ENCODE data around the gene PUM2.

PUM2 gene

GRCh38 chr2:20200697-20201555, 149.7 kb downstream of the PUM2 start:
- ATAC-seq (replicated peaks; ENCODE audit: extremely low read depth, poor library complexity, severe bottlenecking) = no peak
- no peak overlapping the region for H3K27ac Mint-ChIP-seq (ENCODE audit: low read depth)
- DNase-seq (ENCODE audit: low spot score in 2 of 2) = no peak
- no peaks in the 10 kb centered on the region for H3K9me3 Mint-ChIP-seq
- H3K4me3 Mint-ChIP-seq = no peak overlapping the region
- H3K36me3 Mint-ChIP-seq (ENCODE audit: insufficient read depth) = no peaks in the 10 kb centered on the region
- H3K27me3 Mint-ChIP-seq = peaks cover 32% of the 10 kb centered on the region
- no peaks in the 10 kb centered on the region for H3K4me1 Mint-ChIP-seq

GRCh38 chr2:20199633-20200270, 150.9 kb downstream of the PUM2 start:
- Mint-ChIP-seq H3K9me3 (no peaks in the 10 kb centered on the region), H3K4me1 (no peaks in the 10 kb centered on the region), H3K27ac (ENCODE audit: low read depth) (no peak overlapping the region), H3K4me3 (no peak overlapping the region), H3K36me3 (ENCODE audit: insufficient read depth) (no peaks in the 10 kb centered on the region), H3K27me3 (peaks cover 32% of the 10 kb centered on the region)
- no peak for DNase-seq (ENCODE audit: low spot score in 2 of 2)
- ATAC-seq (replicated peaks; ENCODE audit: extremely low read depth, poor library complexity, severe bottlenecking) = no peak

GRCh38 chr2:20198796-20199632, 151.6 kb downstream of the PUM2 start:
- no peak for ATAC-seq (replicated peaks; ENCODE audit: extremely low read depth, poor library complexity, severe bottlenecking)
- H3K4me3 Mint-ChIP-seq = no peak overlapping the region
- no peaks in the 10 kb centered on the region for H3K36me3 Mint-ChIP-seq (ENCODE audit: insufficient read depth)
- DNase-seq (ENCODE audit: low spot score in 2 of 2) = no peak
- no peaks in the 10 kb centered on the region for H3K4me1 Mint-ChIP-seq
- no peak overlapping the region for H3K27ac Mint-ChIP-seq (ENCODE audit: low read depth)
- peaks cover 32% of the 10 kb centered on the region for H3K27me3 Mint-ChIP-seq
- H3K9me3 Mint-ChIP-seq = no peaks in the 10 kb centered on the region

All from central memory CD8-positive, alpha-beta T cell (primary cell).